Kidney glomerular epithelial cell (primary cell): ENCODE data around the gene VGLL3.
"Not testable (repeated sequence)": the region's sequence is repeated elsewhere in the genome, so short reads cannot be mapped to it uniquely, and the experiment has no call there.

Source experiments
- DNase-seq: peaks from one replicate; lab custom pipeline; 2025; lab: John Stamatoyannopoulos, UW

VGLL3 gene

GRCh38 chr3:86990734-86991481 lies at the start of gene VGLL3:
Gene VGLL3, minus strand, starts transcription at chr3:86991149. Its CDS starts 406 bp downstream, at chr3:86990743.
- peak; percentile 50 for DNase-seq

GRCh38 chr3:87037652-87038051 lies 46.7 kb upstream of the VGLL3 start:
- DNase-seq, result no peak

GRCh38 chr3:87036671-87037070 lies 45.7 kb upstream of the VGLL3 start:
- no peak for DNase-seq

GRCh38 chr3:87035339-87035738 lies 44.4 kb upstream of the VGLL3 start:
- no peak for DNase-seq

GRCh38 chr3:87033205-87033604 lies 42.3 kb upstream of the VGLL3 start:
- DNase-seq, result no peak

- DNase-seq, result no peak
Observed at GRCh38 chr3:87025661-87026645, 35.0 kb upstream of the VGLL3 start.

GRCh38 chr3:87017370-87017769 lies 26.4 kb upstream of the VGLL3 start:
- DNase-seq, result not testable (repeated sequence)

GRCh38 chr3:87009271-87009670 lies 18.3 kb upstream of the VGLL3 start:
- no peak for DNase-seq

- DNase-seq, result peak; percentile 4
Observed at GRCh38 chr3:87006844-87007439, 16.0 kb upstream of the VGLL3 start.

GRCh38 chr3:87004883-87005282 lies 13.9 kb upstream of the VGLL3 start:
- DNase-seq, result no peak

- no peak for DNase-seq
Observed at GRCh38 chr3:87002346-87002745, 11.4 kb upstream of the VGLL3 start.

- DNase-seq, result no peak
Observed at GRCh38 chr3:87001473-87002098, 10.6 kb upstream of the VGLL3 start.

- DNase-seq, result no peak
Observed at GRCh38 chr3:87000940-87001339, 10.0 kb upstream of the VGLL3 start.

GRCh38 chr3:86998569-86998968 lies 7.6 kb upstream of the VGLL3 start:
- no peak for DNase-seq

- no peak for DNase-seq
Observed at GRCh38 chr3:86996261-86996955, 5.5 kb upstream of the VGLL3 start.

- no peak for DNase-seq
Observed at GRCh38 chr3:86995537-86995936, 4.6 kb upstream of the VGLL3 start.

GRCh38 chr3:86993704-86994103 lies 2.8 kb upstream of the VGLL3 start:
- DNase-seq, result no peak

- no peak for DNase-seq
Observed at GRCh38 chr3:86991840-86992435, 989 bp upstream of the VGLL3 start.

GRCh38 chr3:86991482-86991815 lies 500 bp upstream of the VGLL3 start:
- DNase-seq, result no peak

- no peak for DNase-seq
Observed at GRCh38 chr3:86990012-86990733, 776 bp downstream of the VGLL3 start.

- no peak for DNase-seq
Observed at GRCh38 chr3:86989611-86990010, 1.3 kb downstream of the VGLL3 start.
